Measurements from ENCODE around the gene C1orf35. TPM values are rescaled to one million over a fixed set of nuclear protein-coding genes. Genes with fewer than 3 reads are reported as not detected.
A peak's percentile ranks its signal among the peaks of the same experiment; 100 is the strongest.

The C1orf35 gene
- 12.5 TPM for total RNA-seq
- long read RNA-seq, transcript C1orf35-201 (8 exons, 1,427 nt), result major isoform, 25 of 41 reads
- long read RNA-seq, partial matches to known transcripts, result 8 of 41 reads
- long read RNA-seq, other reads (novel, unspliced or antisense), result 6 of 41 reads

GRCh38 chr1:228102791-228103620 lies at the start of gene C1orf35:
Gene C1orf35, minus strand, starts transcription at chr1:228103325. Its CDS starts 98 bp downstream, at chr1:228103227.
- Histone ChIP-seq H3K4me3 (peak within 1 kb of the TSS; percentile 89), H3K9me3 (no peaks in the 10 kb centered on the region), H3K36me3 (peaks cover 52% of the 10 kb centered on the region), H3K27me3 (no peaks in the 10 kb centered on the region), H3K27ac (peak within 1 kb of the TSS; percentile 89), H3K4me1 (peaks cover 19% of the 10 kb centered on the region)
- DNase-seq (peak; percentile 97), ATAC-seq (peak; percentile 90)
- intact Hi-C loops (cut with DNase I), result no loop called here
- TF ChIP-seq, protein P1, sequence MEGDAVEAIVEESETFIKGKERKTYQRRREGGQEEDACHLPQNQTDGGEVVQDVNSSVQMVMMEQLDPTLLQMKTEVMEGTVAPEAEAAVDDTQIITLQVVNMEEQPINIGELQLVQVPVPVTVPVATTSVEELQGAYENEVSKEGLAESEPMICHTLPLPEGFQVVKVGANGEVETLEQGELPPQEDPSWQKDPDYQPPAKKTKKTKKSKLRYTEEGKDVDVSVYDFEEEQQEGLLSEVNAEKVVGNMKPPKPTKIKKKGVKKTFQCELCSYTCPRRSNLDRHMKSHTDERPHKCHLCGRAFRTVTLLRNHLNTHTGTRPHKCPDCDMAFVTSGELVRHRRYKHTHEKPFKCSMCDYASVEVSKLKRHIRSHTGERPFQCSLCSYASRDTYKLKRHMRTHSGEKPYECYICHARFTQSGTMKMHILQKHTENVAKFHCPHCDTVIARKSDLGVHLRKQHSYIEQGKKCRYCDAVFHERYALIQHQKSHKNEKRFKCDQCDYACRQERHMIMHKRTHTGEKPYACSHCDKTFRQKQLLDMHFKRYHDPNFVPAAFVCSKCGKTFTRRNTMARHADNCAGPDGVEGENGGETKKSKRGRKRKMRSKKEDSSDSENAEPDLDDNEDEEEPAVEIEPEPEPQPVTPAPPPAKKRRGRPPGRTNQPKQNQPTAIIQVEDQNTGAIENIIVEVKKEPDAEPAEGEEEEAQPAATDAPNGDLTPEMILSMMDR (IDR thresholded peaks at IDR 0.05), result no peak

- ATAC-seq (no peak), DNase-seq (peak; percentile 35)
- Histone ChIP-seq H3K9me3 (no peaks in the 10 kb centered on the region), H3K4me3 (no peak overlapping the region), H3K4me1 (peaks cover 39% of the 10 kb centered on the region), H3K27ac (no peak overlapping the region), H3K27me3 (no peaks in the 10 kb centered on the region), H3K36me3 (peaks cover 9% of the 10 kb centered on the region)
- TF ChIP-seq, protein P1 (IDR thresholded peaks at IDR 0.05), result no peak
- intact Hi-C loops (cut with DNase I), result no loop called here
These were observed 49.8 kb upstream of the C1orf35 start for GRCh38 chr1:228152918-228153258.

GRCh38 chr1:228152097-228152917 lies 49.2 kb upstream of the C1orf35 start:
- Histone ChIP-seq H3K36me3 (peaks cover 15% of the 10 kb centered on the region), H3K27ac (no peak overlapping the region), H3K9me3 (no peaks in the 10 kb centered on the region), H3K4me3 (no peak overlapping the region), H3K27me3 (no peaks in the 10 kb centered on the region), H3K4me1 (peaks cover 40% of the 10 kb centered on the region)
- TF ChIP-seq, protein P1 (IDR thresholded peaks at IDR 0.05), result no peak
- DNase-seq, result peak; percentile 62
- ATAC-seq, result no peak
- intact Hi-C loops (cut with DNase I), result no loop called here

DNA sequence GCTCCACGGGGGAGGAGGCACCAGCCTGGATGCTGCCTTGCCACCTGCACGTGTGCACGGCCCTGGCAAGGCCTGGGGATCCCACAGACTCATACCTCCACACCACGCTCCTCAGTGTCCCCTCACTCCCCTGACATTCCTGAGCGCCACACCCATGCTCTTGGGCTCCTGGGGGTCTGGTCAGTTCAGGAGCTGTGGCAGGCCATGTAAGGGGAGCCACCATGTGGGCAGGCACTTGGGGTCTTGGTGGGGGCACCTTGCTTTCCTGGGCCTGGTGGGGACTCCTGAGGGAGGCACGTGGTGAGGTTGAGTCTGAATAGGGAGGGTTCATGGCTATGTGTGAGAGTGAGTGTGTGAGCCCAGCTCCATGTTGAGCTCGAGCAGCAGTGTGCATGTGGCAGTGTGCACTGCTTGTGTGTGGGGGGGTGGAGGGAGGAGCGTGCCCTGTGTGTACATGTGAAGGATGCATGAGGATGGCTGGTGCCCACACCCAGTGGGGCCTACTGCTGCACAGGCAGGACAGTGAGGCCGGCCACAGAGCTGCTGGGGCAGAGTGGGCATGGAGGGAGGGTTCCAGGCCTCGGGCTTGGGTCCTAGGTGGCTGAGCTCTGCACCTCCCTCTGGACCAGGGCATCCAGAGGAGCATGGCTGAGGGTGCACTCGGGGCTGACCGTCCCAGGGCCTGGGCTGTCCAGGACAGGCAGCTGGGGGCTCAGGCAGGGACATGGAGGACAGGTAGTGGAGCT lies 48.2 kb upstream of the C1orf35 start:
- H3K27ac ChIP-seq, result peak overlapping the region; percentile 82
- DNase-seq, result no peak
- intact Hi-C loops (cut with DNase I), result no loop called here
- ATAC-seq, result no peak
- TF ChIP-seq, protein P1 (IDR thresholded peaks at IDR 0.05), result no peak
- H3K9me3 ChIP-seq, result no peaks in the 10 kb centered on the region
- peak overlapping the region; percentile 44 for H3K4me3 ChIP-seq
- H3K4me1 ChIP-seq, result peaks cover 40% of the 10 kb centered on the region
- no peaks in the 10 kb centered on the region for H3K27me3 ChIP-seq
- H3K36me3 ChIP-seq, result peaks cover 25% of the 10 kb centered on the region

- H3K4me1 ChIP-seq, result peaks cover 40% of the 10 kb centered on the region
- H3K27me3 ChIP-seq, result no peaks in the 10 kb centered on the region
- ATAC-seq, result peak; percentile 21
- H3K4me3 ChIP-seq, result peak overlapping the region; percentile 44
- intact Hi-C loops (cut with DNase I), result no loop called here
- H3K27ac ChIP-seq, result peak overlapping the region; percentile 82
- H3K36me3 ChIP-seq, result peaks cover 31% of the 10 kb centered on the region
- TF ChIP-seq, protein P1 (IDR thresholded peaks at IDR 0.05), result no peak
- DNase-seq, result peak; percentile 65
- H3K9me3 ChIP-seq, result no peaks in the 10 kb centered on the region
These were observed 47.5 kb upstream of the C1orf35 start for GRCh38 chr1:228150461-228151179.
